HL-60 (cell line): Measurements from ENCODE around the gene PACRG.

Experiments
- DNase-seq, 2 experiments: peaks; one replicate each; pipeline ENCODE4 v3.0.0-alpha.2; 2010 to 2020; ENCODE audit warnings: low read depth in 1 of 2, low spot score in 1 of 2
- H3K27ac ChIP-seq: fragments of 250-450 bp; sonication (Bioruptor Pico); replicated peaks from 2 replicates; pipeline ENCODE4 v1.5.1; 2020; ENCODE audit warnings: mild to moderate bottlenecking, moderate library complexity
- H3K27me3 ChIP-seq: fragments of 250-450 bp; sonication (Bioruptor Pico); 2 replicates; pipeline ENCODE4 v1.5.1; 2021; ENCODE audit warnings: mild to moderate bottlenecking, moderate library complexity; ENCODE audit not compliant: insufficient read depth, poor library complexity, severe bottlenecking
- H3K4me3 ChIP-seq: replicated peaks from 2 replicates; pipeline ENCODE4 v1.5.1; 2011; ENCODE audit warnings: mild to moderate bottlenecking, control low read depth, low read length; ENCODE audit not compliant: insufficient read depth
- CTCF ChIP-seq: IDR thresholded peaks from one replicate; pipeline ENCODE4 v1.5.1; 2011; ENCODE audit warnings: low read length, control low read depth, inconsistent platforms; ENCODE audit not compliant: insufficient read depth
- GABPA ChIP-seq: IDR thresholded peaks from 2 replicates; pipeline ENCODE4 v1.6.1; 2012; ENCODE audit warnings: low read depth
- POLR2AphosphoS5 ChIP-seq: IDR thresholded peaks from 2 replicates; pipeline ENCODE4 v1.6.1; 2012; ENCODE audit warnings: low read depth
- REST ChIP-seq: IDR thresholded peaks from 2 replicates; pipeline ENCODE4 v1.6.1; 2012; ENCODE audit warnings: low read depth; ENCODE audit not compliant: insufficient replicate concordance
- SPI1 ChIP-seq: IDR thresholded peaks from 2 replicates; pipeline ENCODE4 v1.6.1; 2012; ENCODE audit warnings: low read depth, mild to moderate bottlenecking, borderline replicate concordance

The PACRG gene

GRCh38 chr6:162817196-162817595, 89.4 kb downstream of the PACRG start:
- H3K27me3 ChIP-seq, result no peaks in the 10 kb centered on the region
- DNase-seq, result no peak
- H3K4me3 ChIP-seq, result no peak overlapping the region
- TF ChIP-seq CTCF (no peak), SPI1 (no peak)
- H3K27ac ChIP-seq, result no peak overlapping the region

- Histone ChIP-seq H3K27ac (no peak overlapping the region), H3K27me3 (no peaks in the 10 kb centered on the region), H3K4me3 (no peak overlapping the region)
- TF ChIP-seq GABPA (no peak), REST (no peak), POLR2AphosphoS5 (no peak), CTCF (no peak)
- DNase-seq, result no peak
These were observed 91.5 kb downstream of the PACRG start for GRCh38 chr6:162819284-162819683.

- H3K27ac ChIP-seq, result no peak overlapping the region
- no peaks in the 10 kb centered on the region for H3K27me3 ChIP-seq
- TF ChIP-seq SPI1 (no peak), POLR2AphosphoS5 (no peak), CTCF (no peak), REST (no peak), GABPA (no peak)
- H3K4me3 ChIP-seq, result no peak overlapping the region
- no peak for DNase-seq
These were observed 93.3 kb downstream of the PACRG start for GRCh38 chr6:162821102-162821501.

GRCh38 chr6:162825597-162825996, 97.8 kb downstream of the PACRG start:
- no peak overlapping the region for H3K27ac ChIP-seq
- no peak overlapping the region for H3K4me3 ChIP-seq
- DNase-seq, result no peak
- no peak for TF ChIP-seq GABPA
- TF ChIP-seq POLR2AphosphoS5, result no peak
- no peak for TF ChIP-seq REST
- TF ChIP-seq SPI1, result no peak
- no peak for TF ChIP-seq CTCF
- H3K27me3 ChIP-seq, result no peaks in the 10 kb centered on the region
